GM12878 (cell line): ENCODE measurements around the gene RBPJL. TPM values are rescaled to one million over a fixed set of nuclear protein-coding genes. Genes with fewer than 3 reads are reported as not detected.

Experiments
- ATAC-seq: fragments of 200-7000 bp; cut with Tn5 transposase; 3 replicates; pipeline ENCODE4 v1.9.1; 2020; ENCODE audit warnings: mild to moderate bottlenecking, moderate library complexity
- BruUV-seq: library from RNA; stranded (reverse); fragments of 400-500 nt; replicated peaks from 2 replicates; lab custom pipeline; 2021; lab: Mats Ljungman, UMichigan
- CTCF ChIA-PET: fragments of 300-600 bp; sonication (Branson Sonifier 250); formaldehyde crosslinking; extraction: SDS; loops from one replicate; lab custom pipeline; 2021; ENCODE audit warnings: inconsistent platforms; lab: Yijun Ruan, JAX
- POLR2A ChIA-PET: fragments of 350-600 bp; formaldehyde crosslinking; extraction: SDS; loops from one replicate; lab custom pipeline; 2021; ENCODE audit warnings: inconsistent platforms; lab: Charles Lee
- RAD21 ChIA-PET: fragments of 300-600 bp; sonication (Branson Sonifier 250); formaldehyde crosslinking; loops from one replicate; lab custom pipeline; 2023; ENCODE audit warnings: antibody characterized with exemption; ENCODE audit not compliant: unreplicated experiment; lab: Charles Lee
- SMC1A ChIA-PET: fragments of 300-600 bp; sonication (Branson Sonifier 250); formaldehyde crosslinking; loops from one replicate; lab custom pipeline; 2023; ENCODE audit not compliant: unreplicated experiment, uncharacterized antibody; lab: Charles Lee
- DNase-seq: peaks from one replicate; pipeline ENCODE4 v3.0.0-alpha.2; 2011; ENCODE audit warnings: low read depth, low spot score
- FAIRE-seq: peaks from 3 replicates; lab custom pipeline; 2011; peaks lifted over from hg19 to GRCh38; lab: Jason Lieb, UNC
- H2AFZ ChIP-seq: 2 replicates; pipeline ENCODE4 v1.6.0; 2011; ENCODE audit warnings: low read depth, low read length, control low read depth; ENCODE audit not compliant: control insufficient read depth
- H3K27ac ChIP-seq: 2 replicates; pipeline ENCODE4 v1.5.1; 2011; ENCODE audit warnings: control low read depth; ENCODE audit not compliant: control insufficient read depth, insufficient read depth
- H3K27me3 ChIP-seq, 2 experiments: replicated peaks in 1 of 2; 2 replicates each; pipeline versions ENCODE4 v1.6.0 to v1.6.1; 2011; ENCODE audit warnings: low read length in 1 of 2; ENCODE audit not compliant: control insufficient read depth in 2 of 2, insufficient read depth in 2 of 2
- H3K36me3 ChIP-seq, 2 experiments: 2 replicates each; pipeline ENCODE4 v1.5.1; 2011; ENCODE audit warnings: low read length in 1 of 2; ENCODE audit not compliant: control insufficient read depth in 2 of 2, insufficient read depth in 2 of 2
- H3K4me1 ChIP-seq: 2 replicates; pipeline ENCODE4 v1.6.1; 2011; ENCODE audit warnings: mild to moderate bottlenecking, low read length, moderate library complexity, mixed read lengths; ENCODE audit not compliant: control insufficient read depth, insufficient read depth
- H3K4me2 ChIP-seq: 2 replicates; pipeline ENCODE4 v1.6.0; 2011; ENCODE audit warnings: control low read depth; ENCODE audit not compliant: control insufficient read depth, insufficient read depth
- H3K4me3 ChIP-seq: fragments of 200-600 bp; sonication (generic); 2 replicates; pipeline ENCODE4 v1.5.1; 2016
- H3K79me2 ChIP-seq: 2 replicates; pipeline ENCODE4 v1.6.0; 2011; ENCODE audit warnings: low read length; ENCODE audit not compliant: control insufficient read depth, insufficient read depth
- H3K9ac ChIP-seq: 2 replicates; pipeline ENCODE4 v1.8.0; 2011; ENCODE audit warnings: low read length, control low read depth, mixed read lengths; ENCODE audit not compliant: control insufficient read depth, insufficient read depth
- H3K9me3 ChIP-seq: replicated peaks from 3 replicates; pipeline ENCODE4 v1.5.1; 2011; ENCODE audit warnings: mild to moderate bottlenecking, low read length; ENCODE audit not compliant: control insufficient read depth, insufficient read depth
- H4K20me1 ChIP-seq: 2 replicates; pipeline ENCODE4 v1.6.0; 2011; ENCODE audit not compliant: control insufficient read depth, insufficient read depth
- BMI1 ChIP-seq: fragments of 450-650 bp; IDR thresholded peaks from 2 replicates; pipeline ENCODE4 v1.6.1; 2016; ENCODE audit warnings: mild to moderate bottlenecking, moderate library complexity, borderline replicate concordance
- CEBPB ChIP-seq, 2 experiments: fragments of 150-350 bp in 1 of 2; IDR thresholded peaks; 2 replicates each; pipeline ENCODE4 v1.6.1; 2012 to 2014; ENCODE audit warnings: low read depth in 2 of 2, low read length in 2 of 2, borderline replicate concordance in 1 of 2, inconsistent platforms in 1 of 2
- E2F8 ChIP-seq: fragments of 450-650 bp; IDR thresholded peaks from 2 replicates; pipeline ENCODE4 v1.6.1; 2018; ENCODE audit warnings: mild to moderate bottlenecking, low read depth, moderate library complexity; ENCODE audit not compliant: partially characterized antibody
- EZH2 ChIP-seq: IDR thresholded peaks from 2 replicates; pipeline ENCODE4 v1.6.1; 2012; ENCODE audit warnings: low read depth, mild to moderate bottlenecking, control low read depth, inconsistent platforms, low read length, borderline replicate concordance; ENCODE audit not compliant: control insufficient read depth
- IKZF1 ChIP-seq: fragments of 450-650 bp; conservative IDR thresholded peaks from 2 replicates; pipeline ENCODE4 v1.6.1; 2017; ENCODE audit warnings: antibody characterized with exemption, mild to moderate bottlenecking
- MXI1 ChIP-seq: fragments of 150-350 bp; IDR thresholded peaks from 2 replicates; pipeline ENCODE4 v1.6.1; 2011; ENCODE audit warnings: low read depth, mild to moderate bottlenecking, inconsistent platforms, low read length, improper control_type of control experiment
- NFXL1 ChIP-seq: fragments of 450-650 bp; IDR thresholded peaks from 2 replicates; pipeline ENCODE4 v1.6.1; 2017; ENCODE audit warnings: antibody characterized with exemption, mild to moderate bottlenecking, borderline replicate concordance
- NRF1 ChIP-seq: conservative IDR thresholded peaks from 2 replicates; pipeline ENCODE4 v1.6.1; 2011; ENCODE audit warnings: mild to moderate bottlenecking, low read depth, low read length, improper control_type of control experiment
- PBX3 ChIP-seq: IDR thresholded peaks from 2 replicates; pipeline ENCODE4 v1.6.1; 2011; ENCODE audit warnings: mild to moderate bottlenecking, low read depth, low read length, moderate library complexity; ENCODE audit not compliant: insufficient replicate concordance
- ZNF384 ChIP-seq: IDR thresholded peaks from 2 replicates; pipeline ENCODE4 v1.6.1; 2012; ENCODE audit warnings: low read depth, mild to moderate bottlenecking, low read length, improper control_type of control experiment, borderline replicate concordance
- WGBS: methylation state at CpG from one replicate; pipeline ENCODE4 v1.1.6; 2016; ENCODE audit warnings: low lambda C conversion rate; ENCODE audit not compliant: insufficient replicate concordance, insufficient coverage; ENCODE audit errors: missing lambda C conversion rate; 5-methylcytosine and 5-hydroxymethylcytosine counted together
- in situ Hi-C: fragments of 300-500 bp; cut with MboI; formaldehyde crosslinking; loops from 9 replicates; pipeline ENCODE4 v1.14.3; 2018; ENCODE audit warnings: mixed read lengths
- intact Hi-C: fragments of 100-400 bp; cut with micrococcal nuclease; formaldehyde crosslinking; loops from one replicate; pipeline ENCODE4 v1.14.2; 2022; ENCODE audit not compliant: unreplicated experiment
- polyA plus RNA-seq, 11 experiments: library from polyadenylated mRNA; depleted of rRNA in 4 of 11; unstranded in 6 of 11; stranded (reverse) in 5 of 11; fragments of >200 nt; fragmentation: Nextera tagmentation in 4 of 11; fragmentation: Illumina TruSeq in 1 of 11; extraction: Ambion mirVana in 4 of 11; extraction: Trizol in 1 of 11; gene quantifications; 1 replicate in 1 of 11; 2 replicates in 10 of 11; pipeline versions ENCODE4 v1.2.1 to v1.2.3, GENCODE V29; 2011 to 2016; ENCODE audit warnings: inconsistent platforms in 2 of 11, missing spikeins in 2 of 11, low read depth in 1 of 11
- total RNA-seq, 4 experiments: library from RNA; depleted of rRNA in 3 of 4; stranded (reverse); fragments of >200 nt in 3 of 4; fragmentation: Illumina TruSeq in 1 of 4; extraction: Trizol in 1 of 4; gene quantifications; 2 replicates each; pipeline versions ENCODE4 v1.2.1 to v1.2.3, GENCODE V29; 2013 to 2021

RBPJL gene
- total and polyA plus RNA-seq, 10 of the 15 experiments (the other 5 are each of a cell fraction or from before 2014, with no cell fraction given) = 0.18 TPM; not detected in 9

GRCh38 chr20:45358282-45359068, 51.8 kb downstream of the RBPJL start:
- SMC1A ChIA-PET = interaction anchor here (1.3 to 19.8 kb wide), 5 partner anchors 10 to 412 kb away, joined by 3 to 440 read pairs (median 7); no protein-coding TSS in a partner anchor
- no peaks in the 10 kb centered on the region for H4K20me1 ChIP-seq
- CTCF ChIA-PET = interaction anchor here (1.2 to 19.4 kb wide), 7 partner anchors 12 to 93 kb away, joined by 3 to 685 read pairs (median 57); no protein-coding TSS in a partner anchor
- intact Hi-C loops (no loop called here), in situ Hi-C loops (no loop called here)
- no peaks in the 10 kb centered on the region for H3K9me3 ChIP-seq
- no peak for DNase-seq
- no peak for TF ChIP-seq MXI1
- ATAC-seq = no peak
- no TSS peak for BruUV-seq
- no peak overlapping the region for H3K4me2 ChIP-seq
- H3K79me2 ChIP-seq = peaks cover 1% of the 10 kb centered on the region; the same call in 1 of the 2 replicates
- no peaks in the 10 kb centered on the region for H3K36me3 ChIP-seq
- H3K4me3 ChIP-seq = no peak overlapping the region
- peaks cover 18% of the 10 kb centered on the region for H3K4me1 ChIP-seq
- POLR2A ChIA-PET = no interaction called here
- H3K27ac ChIP-seq = no peak overlapping the region
- H2AFZ ChIP-seq = no peak overlapping the region
- RAD21 ChIA-PET = interaction anchor here (0.6 to 17.6 kb wide), 2 partner anchors 46 to 79 kb away, joined by 3 to 394 read pairs; no protein-coding TSS in a partner anchor
- H3K9ac ChIP-seq = no peak overlapping the region
- H3K27me3 ChIP-seq = no peaks in the 10 kb centered on the region
- 34% methylated on average over 10 of the region's 10 CpGs for WGBS
- FAIRE-seq = no peak

GRCh38 chr20:45359069-45359405, 52.4 kb downstream of the RBPJL start:
- SMC1A ChIA-PET = interaction anchor here (0.9 to 19.8 kb wide), 6 partner anchors 10 to 412 kb away, joined by 3 to 440 read pairs (median 4); no protein-coding TSS in a partner anchor
- H3K4me2 ChIP-seq = no peak overlapping the region
- in situ Hi-C loops = no loop called here
- TF ChIP-seq ZNF384 (no peak), EZH2 (no peak), BMI1 (no peak), PBX3 (no peak), E2F8 (no peak), NFXL1 (no peak), CEBPB (IDR thresholded peaks at IDR 0.05; ENCODE audit: borderline replicate concordance in 1 of 2, low read depth in 2 of 2, low read length in 2 of 2) (no peak), IKZF1 (no peak), NRF1 (no peak)

More at GRCh38 chr20:45359069-45359405, 52.4 kb downstream of the RBPJL start:
- POLR2A ChIA-PET = no interaction called here
- CTCF ChIA-PET = interaction anchor here (1.2 to 19.4 kb wide), 6 partner anchors 12 to 92 kb away, joined by 3 to 685 read pairs (median 77); no protein-coding TSS in a partner anchor
- WGBS = 55% methylated on average over 7 of the region's 7 CpGs
- no peaks in the 10 kb centered on the region for H3K27me3 ChIP-seq
- H3K9ac ChIP-seq = no peak overlapping the region
- DNase-seq = no peak
- H3K4me3 ChIP-seq = no peak overlapping the region
- intact Hi-C loops = no loop called here
- BruUV-seq = no TSS peak
- FAIRE-seq = no peak
- RAD21 ChIA-PET = interaction anchor here (1.0 to 17.6 kb wide), 5 partner anchors 9 to 91 kb away, joined by 3 to 394 read pairs (median 4); partner anchors contain the start of gene SDC4
- peaks cover 6% of the 10 kb centered on the region for H3K79me2 ChIP-seq
- no peaks in the 10 kb centered on the region for H3K36me3 ChIP-seq
- H2AFZ ChIP-seq = no peak overlapping the region
- no peaks in the 10 kb centered on the region for H4K20me1 ChIP-seq
- H3K9me3 ChIP-seq = no peaks in the 10 kb centered on the region
- no peak for ATAC-seq
- H3K4me1 ChIP-seq = peaks cover 22% of the 10 kb centered on the region
- H3K27ac ChIP-seq = no peak overlapping the region
